MM.1S (cell line): ENCODE results near the gene TIAM1.

Source experiments
- DNase-seq: peaks from one replicate; pipeline ENCODE4 v3.0.0-alpha.2; 2015
- H2AFZ ChIP-seq: fragments of 300-600 bp; sonication (generic); 2 replicates; pipeline ENCODE4 v1.6.0; 2016; ENCODE audit warnings: antibody characterized with exemption, low read length
- H3F3A ChIP-seq: fragments of 300-600 bp; sonication (generic); 2 replicates; pipeline ENCODE4 v1.6.1; 2016; ENCODE audit warnings: mild to moderate bottlenecking, antibody characterized with exemption, low read length, moderate library complexity, mixed read lengths; ENCODE audit not compliant: insufficient read depth
- H3K27ac ChIP-seq: fragments of 300-600 bp; sonication (generic); 2 replicates; pipeline ENCODE4 v1.5.1; 2016; ENCODE audit warnings: mild to moderate bottlenecking, low read length
- H3K27me3 ChIP-seq: fragments of 300-600 bp; sonication (generic); replicated peaks from 2 replicates; pipeline ENCODE4 v1.6.0; 2016; ENCODE audit warnings: low read length; ENCODE audit not compliant: insufficient read depth
- H3K36me3 ChIP-seq: fragments of 300-600 bp; sonication (generic); replicated peaks from 2 replicates; pipeline ENCODE4 v1.6.1; 2016; ENCODE audit warnings: mild to moderate bottlenecking, low read length, mixed read lengths; ENCODE audit not compliant: insufficient read depth
- H3K4me1 ChIP-seq: fragments of 300-600 bp; sonication (generic); 2 replicates; pipeline ENCODE4 v1.6.1; 2016; ENCODE audit warnings: low read length, mixed read lengths
- H3K4me2 ChIP-seq: fragments of 300-600 bp; sonication (generic); 2 replicates; pipeline ENCODE4 v1.6.0; 2016; ENCODE audit warnings: low read depth, low read length
- H3K4me3 ChIP-seq: fragments of 300-600 bp; sonication (generic); 2 replicates; pipeline ENCODE4 v1.5.1; 2016; ENCODE audit warnings: low read length, mixed read lengths
- H3K79me2 ChIP-seq: fragments of 300-600 bp; sonication (generic); 2 replicates; pipeline ENCODE4 v1.6.1; 2016; ENCODE audit warnings: mixed run types, low read length, mixed read lengths
- H3K9ac ChIP-seq: fragments of 300-600 bp; sonication (generic); 2 replicates; pipeline ENCODE4 v1.6.1; 2016; ENCODE audit warnings: low read length, mixed read lengths
- H3K9me2 ChIP-seq: fragments of 300-600 bp; sonication (generic); replicated peaks from 2 replicates; pipeline ENCODE4 v1.6.1; 2016; ENCODE audit warnings: mild to moderate bottlenecking, low read length, mixed read lengths; ENCODE audit not compliant: insufficient read depth
- H3K9me3 ChIP-seq: fragments of 300-600 bp; sonication (generic); replicated peaks from 2 replicates; pipeline ENCODE4 v1.6.1; 2016; ENCODE audit warnings: mild to moderate bottlenecking, low read length, mixed read lengths; ENCODE audit not compliant: insufficient read depth
- H4K20me1 ChIP-seq: fragments of 300-600 bp; sonication (generic); 2 replicates; pipeline ENCODE4 v1.6.1; 2016; ENCODE audit warnings: mild to moderate bottlenecking, low read length, moderate library complexity, mixed read lengths; ENCODE audit not compliant: insufficient read depth
- CTCF ChIP-seq: fragments of 300-600 bp; sonication (generic); IDR thresholded peaks from 2 replicates; pipeline ENCODE4 v1.5.1; 2016; ENCODE audit warnings: antibody characterized with exemption, low read length, mixed read lengths
- EZH2 ChIP-seq: fragments of 300-600 bp; sonication (generic); optimal IDR thresholded peaks from 2 replicates; pipeline ENCODE3; 2017; ENCODE audit warnings: low read depth, mild to moderate bottlenecking, antibody characterized with exemption, low read length, mixed read lengths
- EZH2phosphoT487 ChIP-seq: fragments of 300-600 bp; sonication (generic); IDR thresholded peaks from 2 replicates; pipeline ENCODE4 v1.6.1; 2018; ENCODE audit warnings: antibody characterized with exemption, low read length

TIAM1 gene

GRCh38 chr21:31181082-31181750, 162.8 kb downstream of the TIAM1 start:
- Histone ChIP-seq H3K9ac (no peak overlapping the region), H2AFZ (no peak overlapping the region), H3K9me2 (no peaks in the 10 kb centered on the region), H4K20me1 (no peaks in the 10 kb centered on the region), H3K36me3 (no peaks in the 10 kb centered on the region), H3K4me2 (no peak overlapping the region), H3K9me3 (no peaks in the 10 kb centered on the region), H3K79me2 (no peaks in the 10 kb centered on the region), H3K4me1 (no peaks in the 10 kb centered on the region), H3K27ac (no peak overlapping the region), H3F3A (no peaks in the 10 kb centered on the region), H3K27me3 (no peaks in the 10 kb centered on the region), H3K4me3 (no peak overlapping the region)
- TF ChIP-seq EZH2phosphoT487 (no peak), CTCF (no peak), EZH2 (no peak)
- no peak for DNase-seq

- peak; percentile 59 for DNase-seq
- peak; percentile 66 for TF ChIP-seq CTCF
- TF ChIP-seq EZH2phosphoT487, result no peak
- no peaks in the 10 kb centered on the region for H3K4me1 ChIP-seq
Observed at GRCh38 chr21:31180256-31181081, 163.6 kb downstream of the TIAM1 start.

DNA sequence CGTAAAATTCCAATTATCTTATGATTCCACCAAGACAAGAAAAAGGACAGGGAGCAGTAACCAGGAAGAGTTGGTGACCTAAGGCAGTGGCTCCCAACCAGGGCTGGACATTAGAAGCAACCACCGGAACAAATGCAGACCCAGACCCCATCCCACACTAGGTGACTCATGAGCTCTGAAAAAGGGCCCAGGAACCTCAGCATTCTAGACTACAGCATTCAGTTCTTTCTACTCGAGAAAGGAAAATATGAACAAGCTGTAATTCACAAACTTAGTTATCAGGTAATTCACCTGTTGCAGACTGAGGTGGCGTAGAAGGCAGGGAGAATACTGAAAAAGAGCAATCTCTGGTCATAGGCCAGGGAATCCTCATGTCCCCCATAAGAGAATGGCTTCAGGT, 167.3 kb downstream of the TIAM1 start:
- Histone ChIP-seq H3K4me3 (no peak overlapping the region), H3K9me2 (no peaks in the 10 kb centered on the region), H3K4me1 (no peaks in the 10 kb centered on the region), H3F3A (no peaks in the 10 kb centered on the region), H3K9ac (no peak overlapping the region), H3K27me3 (no peaks in the 10 kb centered on the region), H3K9me3 (no peaks in the 10 kb centered on the region), H3K36me3 (no peaks in the 10 kb centered on the region), H3K4me2 (no peak overlapping the region), H4K20me1 (no peaks in the 10 kb centered on the region), H2AFZ (no peak overlapping the region), H3K79me2 (no peaks in the 10 kb centered on the region), H3K27ac (no peak overlapping the region)
- TF ChIP-seq CTCF, result no peak
- TF ChIP-seq EZH2phosphoT487, result no peak
- TF ChIP-seq EZH2, result no peak
- DNase-seq, result no peak

More at GRCh38 chr21:31180256-31181081, 163.6 kb downstream of the TIAM1 start:
- H3K4me2 ChIP-seq, result no peak overlapping the region
- H3K9me3 ChIP-seq, result no peaks in the 10 kb centered on the region
- H3K27ac ChIP-seq, result no peak overlapping the region
- H3K4me3 ChIP-seq, result no peak overlapping the region
- no peaks in the 10 kb centered on the region for H3F3A ChIP-seq
- no peak overlapping the region for H2AFZ ChIP-seq
- H3K9me2 ChIP-seq, result no peaks in the 10 kb centered on the region
- H3K79me2 ChIP-seq, result no peaks in the 10 kb centered on the region
- no peaks in the 10 kb centered on the region for H3K27me3 ChIP-seq
- no peaks in the 10 kb centered on the region for H3K36me3 ChIP-seq
- no peak overlapping the region for H3K9ac ChIP-seq
- no peaks in the 10 kb centered on the region for H4K20me1 ChIP-seq
